Measurements from ENCODE around the gene MON1B.
A peak's percentile ranks its signal among the peaks of the same experiment; 100 is the strongest.

MON1B gene

GRCh38 chr16:77225182-77225581, 34.2 kb downstream of the MON1B start:
- no peaks in the 10 kb centered on the region for H3K36me3 ChIP-seq (ENCODE audit: control insufficient read depth in 4 of 4, insufficient read depth in 4 of 4, low read length in 3 of 4)
- WGBS (ENCODE audit: insufficient coverage): 97% methylated on average over 3 of the region's 3 CpGs
- H3K27me3 ChIP-seq (replicated peaks in 2 of 5; ENCODE audit: control insufficient read depth in 4 of 5, insufficient read depth in 5 of 5, low read length in 4 of 5): peaks cover 0 to 5% (median 0%) of the 10 kb centered on the region in 5 experiments
- no peaks in the 10 kb centered on the region for H3K9me3 ChIP-seq (ENCODE audit: control extremely low read depth in 1 of 5, control insufficient read depth in 4 of 5, insufficient read depth in 2 of 5, low read depth in 1 of 5, low read length in 4 of 5)
- H3K27ac ChIP-seq (ENCODE audit: insufficient read depth in 1 of 2, low read depth in 1 of 2, low read length in 2 of 2, poor library complexity in 1 of 2, severe bottlenecking in 2 of 2): no peak overlapping the region
- no peak for DNase-seq
- ChIA-PET POLR2A (no interaction called here), CTCF (interaction anchor here (2.4 kb wide), 1 partner anchor 11 kb away, joined by 8 read pairs; no protein-coding TSS in a partner anchor)
- H3K4me3 ChIP-seq (ENCODE audit: control insufficient read depth in 1 of 7, extremely low read depth in 1 of 7, insufficient read depth in 4 of 7, low read depth in 2 of 7, low read length in 6 of 7): no peak overlapping the region
- H3K4me1 ChIP-seq (ENCODE audit: control extremely low read depth in 1 of 4, control insufficient read depth in 4 of 4, insufficient read depth in 4 of 4, low read length in 3 of 4): no peaks in the 10 kb centered on the region

GRCh38 chr16:77227745-77228144, 36.8 kb downstream of the MON1B start:
- Histone ChIP-seq H3K9me3 (ENCODE audit: control extremely low read depth in 1 of 5, control insufficient read depth in 4 of 5, insufficient read depth in 2 of 5, low read depth in 1 of 5, low read length in 4 of 5) (no peaks in the 10 kb centered on the region), H3K4me1 (ENCODE audit: control extremely low read depth in 1 of 4, control insufficient read depth in 4 of 4, insufficient read depth in 4 of 4, low read length in 3 of 4) (no peaks in the 10 kb centered on the region), H3K27me3 (replicated peaks in 2 of 5; ENCODE audit: control insufficient read depth in 4 of 5, insufficient read depth in 5 of 5, low read length in 4 of 5) (peaks cover 0 to 5% (median 0%) of the 10 kb centered on the region in 5 experiments), H3K36me3 (ENCODE audit: control insufficient read depth in 4 of 4, insufficient read depth in 4 of 4, low read length in 3 of 4) (no peaks in the 10 kb centered on the region), H3K27ac (ENCODE audit: insufficient read depth in 1 of 2, low read depth in 1 of 2, low read length in 2 of 2, poor library complexity in 1 of 2, severe bottlenecking in 2 of 2) (no peak overlapping the region), H3K4me3 (ENCODE audit: control insufficient read depth in 1 of 7, extremely low read depth in 1 of 7, insufficient read depth in 4 of 7, low read depth in 2 of 7, low read length in 6 of 7) (no peak overlapping the region)
- ChIA-PET POLR2A (no interaction called here), CTCF (interaction anchor here (1.1 kb wide), 1 partner anchor 9 kb away, joined by 4 read pairs; no protein-coding TSS in a partner anchor)
- DNase-seq: no peak
- WGBS (ENCODE audit: insufficient coverage): 96% methylated on average over 4 of the region's 5 CpGs

- 93% methylated on average over 2 of the region's 3 CpGs for WGBS (ENCODE audit: insufficient coverage)
- H3K36me3 ChIP-seq (ENCODE audit: control insufficient read depth in 4 of 4, insufficient read depth in 4 of 4, low read length in 3 of 4): no peaks in the 10 kb centered on the region
- no peaks in the 10 kb centered on the region for H3K4me1 ChIP-seq (ENCODE audit: control extremely low read depth in 1 of 4, control insufficient read depth in 4 of 4, insufficient read depth in 4 of 4, low read length in 3 of 4)
- DNase-seq: no peak
- H3K27me3 ChIP-seq (replicated peaks in 2 of 5; ENCODE audit: control insufficient read depth in 4 of 5, insufficient read depth in 5 of 5, low read length in 4 of 5): peaks cover 0 to 7% (median 5%) of the 10 kb centered on the region in 5 experiments
- no peak overlapping the region for H3K27ac ChIP-seq (ENCODE audit: insufficient read depth in 1 of 2, low read depth in 1 of 2, low read length in 2 of 2, poor library complexity in 1 of 2, severe bottlenecking in 2 of 2)
- CTCF ChIA-PET: interaction anchor here (0.8 to 8.7 kb wide), 2 partner anchors 352 to 548 kb away, joined by 3 to 90 read pairs; no protein-coding TSS in a partner anchor
- no peak overlapping the region for H3K4me3 ChIP-seq (ENCODE audit: control insufficient read depth in 1 of 7, extremely low read depth in 1 of 7, insufficient read depth in 4 of 7, low read depth in 2 of 7, low read length in 6 of 7)
- no peaks in the 10 kb centered on the region for H3K9me3 ChIP-seq (ENCODE audit: control extremely low read depth in 1 of 5, control insufficient read depth in 4 of 5, insufficient read depth in 2 of 5, low read depth in 1 of 5, low read length in 4 of 5)
- POLR2A ChIA-PET: no interaction called here
Measured at GRCh38 chr16:77231047-77231446, 40.1 kb downstream of the MON1B start.

- WGBS (ENCODE audit: insufficient coverage): 80% methylated on average over 6 of the region's 9 CpGs
- CTCF ChIA-PET: interaction anchor here (0.7 to 8.7 kb wide), 2 partner anchors 16 to 349 kb away, joined by 3 to 90 read pairs; no protein-coding TSS in a partner anchor
- Histone ChIP-seq H3K9me3 (ENCODE audit: control extremely low read depth in 1 of 5, control insufficient read depth in 4 of 5, insufficient read depth in 2 of 5, low read depth in 1 of 5, low read length in 4 of 5) (no peaks in the 10 kb centered on the region), H3K36me3 (ENCODE audit: control insufficient read depth in 4 of 4, insufficient read depth in 4 of 4, low read length in 3 of 4) (no peaks in the 10 kb centered on the region), H3K27ac (ENCODE audit: insufficient read depth in 1 of 2, low read depth in 1 of 2, low read length in 2 of 2, poor library complexity in 1 of 2, severe bottlenecking in 2 of 2) (no peak overlapping the region), H3K4me1 (ENCODE audit: control extremely low read depth in 1 of 4, control insufficient read depth in 4 of 4, insufficient read depth in 4 of 4, low read length in 3 of 4) (no peaks in the 10 kb centered on the region), H3K27me3 (replicated peaks in 2 of 5; ENCODE audit: control insufficient read depth in 4 of 5, insufficient read depth in 5 of 5, low read length in 4 of 5) (peaks cover 0 to 11% (median 7%) of the 10 kb centered on the region in 5 experiments), H3K4me3 (ENCODE audit: control insufficient read depth in 1 of 7, extremely low read depth in 1 of 7, insufficient read depth in 4 of 7, low read depth in 2 of 7, low read length in 6 of 7) (no peak overlapping the region)
- DNase-seq: no peak
- POLR2A ChIA-PET: no interaction called here
Measured at GRCh38 chr16:77233799-77234519, 43.0 kb downstream of the MON1B start.

GRCh38 chr16:77234611-77235010, 43.6 kb downstream of the MON1B start:
- ChIA-PET CTCF (interaction anchor here (8.7 kb wide), 1 partner anchor 349 kb away, joined by 90 read pairs; no protein-coding TSS in a partner anchor), POLR2A (no interaction called here)
- no peaks in the 10 kb centered on the region for H3K9me3 ChIP-seq (ENCODE audit: control extremely low read depth in 1 of 5, control insufficient read depth in 4 of 5, insufficient read depth in 2 of 5, low read depth in 1 of 5, low read length in 4 of 5)
- WGBS (ENCODE audit: insufficient coverage): 32% methylated on average over 8 of the region's 11 CpGs
- no peaks in the 10 kb centered on the region for H3K4me1 ChIP-seq (ENCODE audit: control extremely low read depth in 1 of 4, control insufficient read depth in 4 of 4, insufficient read depth in 4 of 4, low read length in 3 of 4)
- H3K27me3 ChIP-seq (replicated peaks in 2 of 5; ENCODE audit: control insufficient read depth in 4 of 5, insufficient read depth in 5 of 5, low read length in 4 of 5): peaks cover 0 to 11% (median 7%) of the 10 kb centered on the region in 5 experiments
- H3K4me3 ChIP-seq (ENCODE audit: control insufficient read depth in 1 of 7, extremely low read depth in 1 of 7, insufficient read depth in 4 of 7, low read depth in 2 of 7, low read length in 6 of 7): no peak overlapping the region
- DNase-seq: peak; percentile 11 to 49 (median 38)
- no peaks in the 10 kb centered on the region for H3K36me3 ChIP-seq (ENCODE audit: control insufficient read depth in 4 of 4, insufficient read depth in 4 of 4, low read length in 3 of 4)
- H3K27ac ChIP-seq (ENCODE audit: insufficient read depth in 1 of 2, low read depth in 1 of 2, low read length in 2 of 2, poor library complexity in 1 of 2, severe bottlenecking in 2 of 2): no peak overlapping the region

- CTCF ChIA-PET: interaction anchor here (0.6 to 8.7 kb wide), 8 partner anchors 8 to 767 kb away, joined by 3 to 90 read pairs (median 4); no protein-coding TSS in a partner anchor
- H3K4me1 ChIP-seq (ENCODE audit: control extremely low read depth in 1 of 4, control insufficient read depth in 4 of 4, insufficient read depth in 4 of 4, low read length in 3 of 4): no peaks in the 10 kb centered on the region
- peak; percentile 82 to 90 (median 86) for DNase-seq
- H3K9me3 ChIP-seq (ENCODE audit: control extremely low read depth in 1 of 5, control insufficient read depth in 4 of 5, insufficient read depth in 2 of 5, low read depth in 1 of 5, low read length in 4 of 5): no peaks in the 10 kb centered on the region
- H3K27me3 ChIP-seq (replicated peaks in 2 of 5; ENCODE audit: control insufficient read depth in 4 of 5, insufficient read depth in 5 of 5, low read length in 4 of 5): peaks cover 0 to 11% (median 7%) of the 10 kb centered on the region in 5 experiments
- H3K36me3 ChIP-seq (ENCODE audit: control insufficient read depth in 4 of 4, insufficient read depth in 4 of 4, low read length in 3 of 4): no peaks in the 10 kb centered on the region
- H3K27ac ChIP-seq (ENCODE audit: insufficient read depth in 1 of 2, low read depth in 1 of 2, low read length in 2 of 2, poor library complexity in 1 of 2, severe bottlenecking in 2 of 2): no peak overlapping the region
- peak overlapping the region in 3 of 7 experiments; percentile 13 to 42 (median 36) for H3K4me3 ChIP-seq (ENCODE audit: control insufficient read depth in 1 of 7, extremely low read depth in 1 of 7, insufficient read depth in 4 of 7, low read depth in 2 of 7, low read length in 6 of 7)
- WGBS (ENCODE audit: insufficient coverage): 1% methylated on average over 16 of the region's 21 CpGs
- POLR2A ChIA-PET: no interaction called here
Measured at GRCh38 chr16:77236063-77236511, 45.1 kb downstream of the MON1B start.

GRCh38 chr16:77238593-77238992, 47.6 kb downstream of the MON1B start:
- CTCF ChIA-PET: interaction anchor here (3.4 kb wide), 1 partner anchor 346 kb away, joined by 13 read pairs; no protein-coding TSS in a partner anchor
- no peaks in the 10 kb centered on the region for H3K4me1 ChIP-seq (ENCODE audit: control extremely low read depth in 1 of 4, control insufficient read depth in 4 of 4, insufficient read depth in 4 of 4, low read length in 3 of 4)
- no peaks in the 10 kb centered on the region for H3K9me3 ChIP-seq (ENCODE audit: control extremely low read depth in 1 of 5, control insufficient read depth in 4 of 5, insufficient read depth in 2 of 5, low read depth in 1 of 5, low read length in 4 of 5)
- no peak for DNase-seq
- H3K27ac ChIP-seq (ENCODE audit: insufficient read depth in 1 of 2, low read depth in 1 of 2, low read length in 2 of 2, poor library complexity in 1 of 2, severe bottlenecking in 2 of 2): no peak overlapping the region
- WGBS (ENCODE audit: insufficient coverage): 86% methylated on average over 4 of the region's 5 CpGs
- H3K36me3 ChIP-seq (ENCODE audit: control insufficient read depth in 4 of 4, insufficient read depth in 4 of 4, low read length in 3 of 4): no peaks in the 10 kb centered on the region
- peaks cover 0 to 11% (median 7%) of the 10 kb centered on the region in 5 experiments for H3K27me3 ChIP-seq (replicated peaks in 2 of 5; ENCODE audit: control insufficient read depth in 4 of 5, insufficient read depth in 5 of 5, low read length in 4 of 5)
- H3K4me3 ChIP-seq (ENCODE audit: control insufficient read depth in 1 of 7, extremely low read depth in 1 of 7, insufficient read depth in 4 of 7, low read depth in 2 of 7, low read length in 6 of 7): no peak overlapping the region
- POLR2A ChIA-PET: no interaction called here
